Endodermal cell (in vitro differentiated cells): ENCODE measurements around the gene COL4A1. TPM values are rescaled to one million over a fixed set of nuclear protein-coding genes. Genes with fewer than 3 reads are reported as not detected.

ENCODE experiments used
- DNase-seq: peaks from one replicate; pipeline ENCODE4 v3.0.0-alpha.2; 2017
- H3K27ac ChIP-seq: 2 replicates; pipeline ENCODE4 v1.5.1; 2013; ENCODE audit warnings: mild to moderate bottlenecking, low read depth, low read length, moderate library complexity
- H3K27me3 ChIP-seq: 2 replicates; pipeline ENCODE4 v1.6.1; 2013; ENCODE audit warnings: mild to moderate bottlenecking, low read length, moderate library complexity; ENCODE audit not compliant: insufficient read depth, control insufficient read depth, poor library complexity, severe bottlenecking
- H3K36me3 ChIP-seq: 2 replicates; pipeline ENCODE4 v1.7.0; 2013; ENCODE audit warnings: mild to moderate bottlenecking, low read length, moderate library complexity; ENCODE audit not compliant: control insufficient read depth, insufficient read depth
- H3K4me1 ChIP-seq: one replicate; pipeline ENCODE4 v1.7.0; 2013; ENCODE audit warnings: low read length; ENCODE audit not compliant: control insufficient read depth, insufficient read depth
- H3K4me3 ChIP-seq: 2 replicates; pipeline ENCODE4 v1.5.1; 2013; ENCODE audit warnings: mild to moderate bottlenecking, low read length, moderate library complexity
- H3K9ac ChIP-seq: 2 replicates; pipeline ENCODE4 v1.6.1; 2013; ENCODE audit warnings: mild to moderate bottlenecking, low read length, moderate library complexity; ENCODE audit not compliant: poor library complexity, severe bottlenecking; ENCODE audit errors: extremely low read depth
- H3K9me3 ChIP-seq: 2 replicates; pipeline ENCODE4 v1.6.1; 2013; ENCODE audit warnings: mild to moderate bottlenecking, low read length, moderate library complexity; ENCODE audit not compliant: control insufficient read depth
- H3K27ac Mint-ChIP-seq: 2 replicates; pipeline ENCODE4 v1.8.0; 2020; ENCODE audit warnings: mixed read lengths
- H3K27me3 Mint-ChIP-seq: 2 replicates; pipeline ENCODE4 v1.8.0; 2021; ENCODE audit warnings: mild to moderate bottlenecking, mixed read lengths; ENCODE audit not compliant: insufficient read depth
- H3K36me3 Mint-ChIP-seq: 2 replicates; pipeline ENCODE4 v1.8.0; 2020; ENCODE audit warnings: low read depth, mixed read lengths
- H3K4me1 Mint-ChIP-seq: 2 replicates; pipeline ENCODE4 v1.8.0; 2020; ENCODE audit warnings: mixed read lengths
- H3K4me3 Mint-ChIP-seq: 2 replicates; pipeline ENCODE4 v1.8.0; 2020; ENCODE audit warnings: mild to moderate bottlenecking, moderate library complexity, mixed read lengths
- H3K9me3 Mint-ChIP-seq: 2 replicates; pipeline ENCODE4 v1.8.0; 2020; ENCODE audit warnings: mild to moderate bottlenecking, mixed read lengths
- WGBS, 2 experiments: methylation state at CpG; one replicate each; pipeline versions ENCODE4 v1.1.5 to v1.1.7; 2013; ENCODE audit warnings: missing lambda C conversion rate in 2 of 2, mixed read lengths in 1 of 2; ENCODE audit not compliant: insufficient coverage in 1 of 2, insufficient read length in 1 of 2; 5-methylcytosine and 5-hydroxymethylcytosine counted together
- total RNA-seq, 2 donors: library from RNA; stranded (reverse); fragmentation: NEBNext Ultra II Directional in 1 of 2; extraction: Animal tissue kit (Norgen Biotek cat#: 25700) in 1 of 2; gene quantifications; 2 replicates in 1 of 2; 3 replicates in 1 of 2; pipeline ENCODE4 v1.2.1, GENCODE V29; 2021
- TF ChIP-seq, protein P1 (sequence below): fragments of 200-600 bp; sonication (generic); conservative IDR thresholded peaks from 2 replicates; pipeline ENCODE4 v1.5.0; 2021; ENCODE audit warnings: antibody characterized with exemption, mild to moderate bottlenecking

Gene COL4A1
- total RNA-seq, 2 donors from 2014 or later, result 702 to 764 TPM

- Histone ChIP-seq H3K4me3 (no peak overlapping the region), H3K4me1 (peaks cover 4% of the 10 kb centered on the region), H3K27ac (no peak overlapping the region), H3K9me3 (no peaks in the 10 kb centered on the region), H3K27me3 (no peaks in the 10 kb centered on the region), H3K9ac (no peak overlapping the region), H3K36me3 (peaks cover 58% of the 10 kb centered on the region)
- Mint-ChIP-seq H3K36me3 (peaks cover 44% of the 10 kb centered on the region), H3K9me3 (no peaks in the 10 kb centered on the region), H3K27ac (no peak overlapping the region), H3K4me3 (no peak overlapping the region), H3K27me3 (no peaks in the 10 kb centered on the region), H3K4me1 (peaks cover 14% of the 10 kb centered on the region)
- TF ChIP-seq, protein P1, sequence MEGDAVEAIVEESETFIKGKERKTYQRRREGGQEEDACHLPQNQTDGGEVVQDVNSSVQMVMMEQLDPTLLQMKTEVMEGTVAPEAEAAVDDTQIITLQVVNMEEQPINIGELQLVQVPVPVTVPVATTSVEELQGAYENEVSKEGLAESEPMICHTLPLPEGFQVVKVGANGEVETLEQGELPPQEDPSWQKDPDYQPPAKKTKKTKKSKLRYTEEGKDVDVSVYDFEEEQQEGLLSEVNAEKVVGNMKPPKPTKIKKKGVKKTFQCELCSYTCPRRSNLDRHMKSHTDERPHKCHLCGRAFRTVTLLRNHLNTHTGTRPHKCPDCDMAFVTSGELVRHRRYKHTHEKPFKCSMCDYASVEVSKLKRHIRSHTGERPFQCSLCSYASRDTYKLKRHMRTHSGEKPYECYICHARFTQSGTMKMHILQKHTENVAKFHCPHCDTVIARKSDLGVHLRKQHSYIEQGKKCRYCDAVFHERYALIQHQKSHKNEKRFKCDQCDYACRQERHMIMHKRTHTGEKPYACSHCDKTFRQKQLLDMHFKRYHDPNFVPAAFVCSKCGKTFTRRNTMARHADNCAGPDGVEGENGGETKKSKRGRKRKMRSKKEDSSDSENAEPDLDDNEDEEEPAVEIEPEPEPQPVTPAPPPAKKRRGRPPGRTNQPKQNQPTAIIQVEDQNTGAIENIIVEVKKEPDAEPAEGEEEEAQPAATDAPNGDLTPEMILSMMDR, result no peak
- peak; percentile 13 for DNase-seq
- WGBS, 2 experiments, result 90% methylated on average over 20 of the region's 20 CpGs
Observed at GRCh38 chr13:110233181-110233950, 73.6 kb downstream of the COL4A1 start.

DNA sequence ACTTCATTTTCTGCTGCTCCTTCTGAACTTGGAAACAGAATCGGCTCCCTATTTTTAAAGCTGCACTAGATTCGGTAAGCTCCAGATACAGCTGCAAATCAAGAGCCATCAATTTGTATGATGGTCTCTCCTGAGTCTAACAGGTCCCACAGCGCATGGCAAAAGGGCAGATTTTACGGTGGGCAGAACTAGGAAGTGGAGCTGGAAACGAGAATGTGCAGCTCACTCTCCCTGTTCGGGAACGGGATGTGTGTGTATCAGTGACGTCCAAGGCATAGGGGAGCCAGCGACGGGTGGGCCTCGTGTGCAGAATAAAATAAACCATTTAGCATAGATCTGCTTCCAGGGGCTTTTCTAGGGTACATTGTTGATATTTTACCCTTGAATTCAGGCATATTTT, 74.2 kb downstream of the COL4A1 start:
- Mint-ChIP-seq H3K27ac (no peak overlapping the region), H3K4me1 (peaks cover 12% of the 10 kb centered on the region), H3K36me3 (peaks cover 44% of the 10 kb centered on the region), H3K27me3 (no peaks in the 10 kb centered on the region), H3K4me3 (no peak overlapping the region), H3K9me3 (no peaks in the 10 kb centered on the region)
- no peak overlapping the region for H3K9ac ChIP-seq
- peaks cover 55% of the 10 kb centered on the region for H3K36me3 ChIP-seq
- TF ChIP-seq, protein P1, result no peak
- H3K27me3 ChIP-seq, result no peaks in the 10 kb centered on the region
- peaks cover 4% of the 10 kb centered on the region for H3K4me1 ChIP-seq
- H3K27ac ChIP-seq, result no peak overlapping the region
- DNase-seq, result peak; percentile 11
- 94 to 96% methylated on average over 9 to 11 of the region's 11 CpGs for WGBS, 2 experiments
- no peak overlapping the region for H3K4me3 ChIP-seq
- no peaks in the 10 kb centered on the region for H3K9me3 ChIP-seq

DNA sequence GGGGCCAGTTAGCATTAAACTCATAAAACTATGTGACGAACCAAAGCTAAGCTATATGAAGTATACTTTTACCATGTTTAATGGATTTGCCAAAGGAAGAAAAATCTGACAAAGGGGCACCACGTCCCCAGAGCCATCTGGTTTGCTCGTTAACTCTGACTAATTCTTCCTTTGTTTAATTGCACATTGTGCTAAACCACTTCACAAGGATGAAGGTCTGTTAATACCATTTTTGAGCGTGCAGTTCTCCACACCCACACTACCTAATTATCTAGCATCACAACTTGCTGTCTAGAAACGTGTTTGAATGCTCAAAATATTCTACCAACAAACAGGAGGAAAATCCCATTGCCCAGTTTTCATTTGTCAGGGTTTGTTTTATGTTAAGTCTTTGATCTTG, 74.8 kb downstream of the COL4A1 start:
- Histone ChIP-seq H3K4me3 (no peak overlapping the region), H3K27me3 (no peaks in the 10 kb centered on the region), H3K9ac (no peak overlapping the region), H3K36me3 (peaks cover 49% of the 10 kb centered on the region), H3K27ac (no peak overlapping the region), H3K4me1 (peaks cover 4% of the 10 kb centered on the region), H3K9me3 (no peaks in the 10 kb centered on the region)
- no peak overlapping the region for H3K27ac Mint-ChIP-seq
- 96 to 98% methylated on average over 3 to 5 of the region's 5 CpGs for WGBS, 2 experiments
- H3K4me1 Mint-ChIP-seq, result peaks cover 12% of the 10 kb centered on the region
- H3K36me3 Mint-ChIP-seq, result peaks cover 41% of the 10 kb centered on the region
- H3K4me3 Mint-ChIP-seq, result no peak overlapping the region
- H3K27me3 Mint-ChIP-seq, result no peaks in the 10 kb centered on the region
- TF ChIP-seq, protein P1, result no peak
- H3K9me3 Mint-ChIP-seq, result no peaks in the 10 kb centered on the region
- peak; percentile 3 for DNase-seq
